COLO668 (cell line): ENCODE data around the gene RNF20.
A peak's percentile ranks its signal among the peaks of the same experiment; 100 is the strongest.
"Not testable (repeated sequence)": the region's sequence is repeated elsewhere in the genome, so short reads cannot be mapped to it uniquely, and the experiment has no call there.

Experiments used
- DNase-seq: peaks from one replicate; lab custom pipeline; 2025; ENCODE audit not compliant: unreplicated experiment; lab: John Stamatoyannopoulos, UW

The RNF20 gene, protein sequence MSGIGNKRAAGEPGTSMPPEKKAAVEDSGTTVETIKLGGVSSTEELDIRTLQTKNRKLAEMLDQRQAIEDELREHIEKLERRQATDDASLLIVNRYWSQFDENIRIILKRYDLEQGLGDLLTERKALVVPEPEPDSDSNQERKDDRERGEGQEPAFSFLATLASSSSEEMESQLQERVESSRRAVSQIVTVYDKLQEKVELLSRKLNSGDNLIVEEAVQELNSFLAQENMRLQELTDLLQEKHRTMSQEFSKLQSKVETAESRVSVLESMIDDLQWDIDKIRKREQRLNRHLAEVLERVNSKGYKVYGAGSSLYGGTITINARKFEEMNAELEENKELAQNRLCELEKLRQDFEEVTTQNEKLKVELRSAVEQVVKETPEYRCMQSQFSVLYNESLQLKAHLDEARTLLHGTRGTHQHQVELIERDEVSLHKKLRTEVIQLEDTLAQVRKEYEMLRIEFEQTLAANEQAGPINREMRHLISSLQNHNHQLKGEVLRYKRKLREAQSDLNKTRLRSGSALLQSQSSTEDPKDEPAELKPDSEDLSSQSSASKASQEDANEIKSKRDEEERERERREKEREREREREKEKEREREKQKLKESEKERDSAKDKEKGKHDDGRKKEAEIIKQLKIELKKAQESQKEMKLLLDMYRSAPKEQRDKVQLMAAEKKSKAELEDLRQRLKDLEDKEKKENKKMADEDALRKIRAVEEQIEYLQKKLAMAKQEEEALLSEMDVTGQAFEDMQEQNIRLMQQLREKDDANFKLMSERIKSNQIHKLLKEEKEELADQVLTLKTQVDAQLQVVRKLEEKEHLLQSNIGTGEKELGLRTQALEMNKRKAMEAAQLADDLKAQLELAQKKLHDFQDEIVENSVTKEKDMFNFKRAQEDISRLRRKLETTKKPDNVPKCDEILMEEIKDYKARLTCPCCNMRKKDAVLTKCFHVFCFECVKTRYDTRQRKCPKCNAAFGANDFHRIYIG

GRCh38 chr9:101533334-101534204 lies at the start of gene RNF20:
Gene RNF20 (plus strand): TSS chr9:101533853. CDS start chr9:101535424, 1,571 bp downstream.
- peak; percentile 99 for DNase-seq

DNA sequence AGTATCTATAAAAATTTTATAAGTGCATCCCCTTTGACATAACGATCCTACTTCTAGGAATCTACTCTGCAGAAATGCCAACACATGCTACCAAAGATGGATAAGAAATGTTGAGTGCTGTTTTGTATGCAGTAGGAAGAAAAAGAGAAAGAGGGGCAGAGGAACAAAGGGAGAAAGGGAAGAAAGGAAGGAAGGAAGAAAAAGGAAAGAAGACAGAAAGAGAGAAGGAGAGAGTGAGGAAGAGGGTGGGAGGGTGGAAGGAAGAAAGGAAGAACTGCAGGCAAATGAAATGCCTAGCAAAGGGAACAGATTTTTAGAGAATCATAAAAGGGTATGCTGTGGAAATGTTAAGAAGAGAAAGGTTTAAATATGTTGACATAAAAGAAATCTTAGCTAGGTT lies 49.6 kb upstream of the RNF20 start:
- no peak for DNase-seq

GRCh38 chr9:101485924-101486692 lies 47.5 kb upstream of the RNF20 start:
- DNase-seq: peak; percentile 77

- peak; percentile 85 for DNase-seq
These were observed 46.8 kb upstream of the RNF20 start for GRCh38 chr9:101486693-101487442.

- DNase-seq: no peak
These were observed 46.2 kb upstream of the RNF20 start for GRCh38 chr9:101487443-101487840.

DNA sequence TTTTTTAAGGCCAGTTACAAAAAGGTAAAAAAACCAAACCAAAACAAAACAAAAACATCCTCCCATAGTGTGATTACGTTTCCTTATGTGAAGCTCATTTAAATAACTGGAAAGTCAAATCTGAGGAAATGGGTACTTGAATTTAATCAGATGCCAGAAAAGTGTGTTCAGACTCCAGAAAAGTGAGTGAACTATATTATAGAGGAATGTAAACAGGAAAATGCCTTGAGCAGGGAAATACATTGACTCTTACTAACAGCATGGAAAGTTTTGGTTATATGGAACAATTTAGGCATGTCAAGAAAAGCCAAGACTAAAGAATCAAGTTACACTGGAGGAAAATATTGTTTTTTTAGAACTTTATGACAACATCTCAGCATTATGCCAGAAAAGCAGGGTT lies 37.8 kb upstream of the RNF20 start:
- no peak for DNase-seq

DNA sequence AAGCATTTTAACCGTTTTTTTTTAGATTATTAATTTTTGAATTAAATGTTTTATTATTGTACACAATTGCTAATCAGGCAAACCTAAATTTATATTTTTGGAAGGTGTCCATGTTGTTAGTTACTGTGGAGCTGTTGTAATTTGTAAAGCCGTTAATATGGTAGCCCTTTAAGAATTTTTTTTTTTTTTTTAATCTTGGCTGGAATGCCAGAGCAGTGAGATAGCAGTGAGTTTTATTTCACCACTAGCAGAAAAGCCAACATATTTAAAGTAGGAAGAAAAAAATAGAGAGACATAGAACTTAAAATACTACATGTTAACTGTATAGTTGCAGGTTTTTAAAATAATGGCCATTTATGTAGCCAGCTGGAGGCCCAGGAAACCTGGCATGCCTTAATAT lies 35.3 kb upstream of the RNF20 start:
- DNase-seq: no peak

GRCh38 chr9:101504188-101504587 lies 29.5 kb upstream of the RNF20 start:
- DNase-seq: no peak

- DNase-seq: no peak
These were observed 25.4 kb upstream of the RNF20 start for GRCh38 chr9:101508211-101508610.

- no peak for DNase-seq
These were observed 24.1 kb upstream of the RNF20 start for GRCh38 chr9:101509572-101509971.

DNA sequence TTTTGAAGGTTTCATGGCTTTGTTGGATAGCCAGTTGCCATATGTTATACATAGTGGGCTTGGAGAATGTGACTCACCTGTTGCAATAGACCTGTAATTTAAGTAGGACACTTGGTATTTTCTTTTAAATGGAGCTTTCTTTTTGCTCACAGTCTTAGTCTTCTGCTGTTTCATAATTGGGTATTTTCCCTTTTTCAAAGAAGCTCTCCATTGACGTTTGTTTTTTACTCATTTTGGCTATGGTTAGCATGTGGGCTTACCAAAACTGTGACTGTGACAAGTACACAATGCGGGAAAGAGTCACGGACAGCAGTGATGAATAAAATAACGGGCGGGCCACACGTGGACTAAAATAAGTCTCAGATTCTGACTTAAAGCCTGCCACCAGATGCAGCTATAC lies 23.2 kb upstream of the RNF20 start:
- no peak for DNase-seq

DNA sequence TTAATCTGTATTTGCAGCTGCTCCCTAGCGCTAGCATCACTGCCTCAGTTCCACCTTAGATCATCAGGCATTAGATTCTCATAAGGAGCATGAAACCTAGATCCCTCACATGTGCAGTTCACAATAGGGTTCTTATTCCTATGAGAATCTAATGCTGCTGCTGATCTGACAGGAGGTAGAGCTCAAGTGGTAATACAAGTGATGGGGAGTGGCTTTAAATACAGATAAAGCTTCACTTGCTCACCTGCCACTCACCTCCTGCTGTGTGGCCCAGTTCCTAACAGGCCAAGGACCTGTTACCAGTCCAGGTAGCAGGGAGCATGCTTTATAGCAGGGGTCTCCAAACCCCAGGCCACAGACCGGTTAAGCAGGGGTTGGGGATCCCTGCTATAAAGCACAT lies 22.6 kb upstream of the RNF20 start:
- no peak for DNase-seq

GRCh38 chr9:101512116-101512515 lies 21.5 kb upstream of the RNF20 start:
- no peak for DNase-seq

GRCh38 chr9:101513351-101513750 lies 20.3 kb upstream of the RNF20 start:
- no peak for DNase-seq

DNA sequence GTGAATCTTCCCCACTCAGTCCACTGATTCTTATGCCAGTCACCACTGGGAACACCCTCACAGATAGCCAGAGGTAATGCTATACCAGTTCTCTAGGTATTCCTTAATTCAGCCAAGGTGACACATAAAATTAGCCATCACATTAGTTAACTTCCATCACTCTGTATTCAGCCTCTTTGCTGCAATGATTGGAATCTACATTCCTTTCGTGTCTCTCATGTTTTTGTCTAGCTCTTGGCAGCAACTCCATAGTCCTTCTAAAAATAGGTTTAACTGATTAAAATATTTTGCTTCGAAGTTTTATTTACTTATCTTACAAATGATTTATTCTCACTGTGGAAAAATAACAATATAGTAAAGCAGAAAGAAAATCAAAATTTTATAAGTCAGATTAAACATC lies 19.6 kb upstream of the RNF20 start:
- DNase-seq: no peak

DNA sequence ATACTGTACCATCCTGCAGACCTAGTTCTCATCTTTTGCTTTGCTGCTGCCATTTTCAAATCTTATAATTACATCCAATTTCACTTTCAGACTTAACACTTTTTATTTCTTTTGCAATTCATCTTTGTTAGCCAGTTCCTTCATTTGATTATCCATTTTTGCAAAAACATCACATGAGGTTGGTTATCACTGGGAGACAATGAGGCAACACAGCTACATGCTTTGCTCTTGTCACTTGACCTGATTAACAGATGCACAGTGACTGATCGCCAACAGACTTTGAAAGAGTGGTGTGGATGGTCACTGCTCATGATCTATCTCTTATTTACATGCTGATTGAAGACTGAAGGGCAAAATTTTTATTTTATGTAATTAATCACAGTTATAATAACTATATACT lies 17.0 kb upstream of the RNF20 start:
- DNase-seq: no peak

DNA sequence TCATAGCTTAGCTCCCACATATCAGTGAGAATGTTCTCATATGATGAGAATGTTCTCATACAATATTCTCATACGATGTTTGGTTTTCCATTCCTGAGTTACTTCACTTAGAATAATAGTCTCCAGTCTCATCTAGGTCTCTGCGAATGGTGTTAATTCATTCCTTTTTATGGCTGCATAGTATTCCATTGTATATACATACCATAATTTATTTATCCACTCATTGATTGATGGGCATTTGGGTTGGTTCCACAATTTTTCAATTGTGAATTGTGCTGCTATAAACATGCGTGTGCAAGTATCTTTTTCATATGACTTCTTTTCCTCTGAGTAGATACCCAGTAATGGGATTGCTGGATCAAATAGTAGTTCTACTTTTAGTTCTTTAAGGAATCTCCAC lies 15.2 kb upstream of the RNF20 start:
- not testable (repeated sequence) for DNase-seq

- no peak for DNase-seq
These were observed 9.3 kb upstream of the RNF20 start for GRCh38 chr9:101524371-101524770.

GRCh38 chr9:101527066-101527465 lies 6.6 kb upstream of the RNF20 start:
- DNase-seq: no peak

DNA sequence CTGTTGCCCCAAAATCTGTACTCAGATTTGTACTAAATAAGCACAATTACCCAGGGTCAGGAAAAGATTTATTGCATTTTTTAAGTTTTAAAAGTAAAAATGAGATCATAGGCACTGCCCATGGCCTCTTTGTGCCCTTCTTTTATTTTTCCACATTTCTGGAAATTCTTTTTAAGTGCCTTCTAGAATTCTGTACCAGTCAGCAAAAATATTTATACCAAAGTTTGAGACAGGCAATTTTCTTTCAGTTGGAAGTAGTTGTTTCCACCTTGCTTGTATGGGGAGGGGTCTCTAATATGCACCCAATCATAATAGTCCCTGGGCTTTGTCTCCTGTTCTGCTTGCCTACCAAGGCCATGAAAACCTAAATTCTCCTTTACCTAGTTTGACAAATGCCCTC lies 5.6 kb upstream of the RNF20 start:
- DNase-seq: no peak
